ENCODE results near the gene AMBN.

- TF ChIP-seq CTCF (conservative IDR thresholded peaks at IDR 0.05 in 1 of 2, IDR thresholded peaks at IDR 0.05 in 1 of 2; ENCODE audit: extremely low read depth in 1 of 2, insufficient read depth in 1 of 2, low read depth in 1 of 2, low read length in 2 of 2) (no peak), EZH2 (IDR thresholded peaks at IDR 0.05; ENCODE audit: borderline replicate concordance, low read length) (no peak)
Measured at GRCh38 chr4:70629469-70630090, 37.5 kb downstream of the AMBN start.
